ENCODE data around the gene RAD51D. TPM values are rescaled to one million over a fixed set of nuclear protein-coding genes. Genes with fewer than 3 reads are reported as not detected.
"Not testable (repeated sequence)": the region's sequence is repeated elsewhere in the genome, so short reads cannot be mapped to it uniquely, and the experiment has no call there.

The RAD51D gene
- total RNA-seq, 2 donors from 2014 or later, result 8.7 to 14.2 TPM

DNA sequence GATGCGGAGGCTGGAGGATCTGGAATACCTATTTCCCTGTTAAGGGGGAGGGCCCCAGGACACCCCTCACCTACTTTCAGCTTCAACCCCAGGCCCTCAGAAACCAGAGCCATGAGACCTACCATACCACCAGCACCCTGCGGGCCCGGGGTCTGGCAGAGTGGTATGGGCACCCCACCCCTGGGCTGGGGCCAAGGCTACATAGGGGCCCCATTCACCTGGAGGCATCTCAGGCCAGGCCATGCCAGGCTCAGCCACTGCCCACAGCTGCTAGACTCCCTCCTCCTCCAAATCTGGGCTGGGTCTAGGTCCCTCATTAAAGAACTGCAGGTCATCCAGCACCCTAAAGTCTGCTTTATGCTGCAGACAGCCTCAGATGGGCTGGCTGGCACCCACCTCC lies 10.7 kb upstream of the RAD51D start:
- peaks cover 3% of the 10 kb centered on the region for H3K4me1 Mint-ChIP-seq
- no peak for DNase-seq
- no peak overlapping the region for H3K27ac Mint-ChIP-seq
- H3K9me3 ChIP-seq (ENCODE audit: control insufficient read depth, low read length, poor library complexity, severe bottlenecking), result no peaks in the 10 kb centered on the region
- peaks cover 2% of the 10 kb centered on the region for H3K36me3 Mint-ChIP-seq (ENCODE audit: low read depth)
- no peaks in the 10 kb centered on the region for H3K27me3 Mint-ChIP-seq
- ATAC-seq, result no peak
- no peak overlapping the region for H3K4me3 Mint-ChIP-seq

DNA sequence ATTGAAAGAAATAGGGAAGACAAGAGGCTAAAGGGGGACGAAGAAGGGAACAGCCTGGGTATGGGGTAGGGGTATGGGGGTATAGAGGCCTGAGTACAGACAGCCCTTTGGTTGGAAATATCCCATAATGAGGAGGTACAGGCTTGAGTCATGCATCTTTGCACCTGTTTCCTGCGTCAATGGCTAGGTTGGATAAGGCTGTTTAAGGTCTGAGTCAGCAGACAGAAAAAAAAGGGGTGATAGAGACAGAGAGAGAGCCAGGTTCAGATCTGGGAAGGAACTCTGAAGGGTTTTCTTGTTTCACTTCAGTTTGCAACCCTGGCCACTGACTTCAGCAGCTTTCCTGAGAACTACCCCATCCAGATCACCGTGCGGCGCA lies 10.3 kb upstream of the RAD51D start:
- Mint-ChIP-seq H3K27me3 (no peaks in the 10 kb centered on the region), H3K4me1 (peaks cover 3% of the 10 kb centered on the region), H3K4me3 (no peak overlapping the region), H3K27ac (no peak overlapping the region), H3K36me3 (ENCODE audit: low read depth) (no peaks in the 10 kb centered on the region)
- DNase-seq, result no peak
- no peak for ATAC-seq
- no peaks in the 10 kb centered on the region for H3K9me3 ChIP-seq (ENCODE audit: control insufficient read depth, low read length, poor library complexity, severe bottlenecking)

DNA sequence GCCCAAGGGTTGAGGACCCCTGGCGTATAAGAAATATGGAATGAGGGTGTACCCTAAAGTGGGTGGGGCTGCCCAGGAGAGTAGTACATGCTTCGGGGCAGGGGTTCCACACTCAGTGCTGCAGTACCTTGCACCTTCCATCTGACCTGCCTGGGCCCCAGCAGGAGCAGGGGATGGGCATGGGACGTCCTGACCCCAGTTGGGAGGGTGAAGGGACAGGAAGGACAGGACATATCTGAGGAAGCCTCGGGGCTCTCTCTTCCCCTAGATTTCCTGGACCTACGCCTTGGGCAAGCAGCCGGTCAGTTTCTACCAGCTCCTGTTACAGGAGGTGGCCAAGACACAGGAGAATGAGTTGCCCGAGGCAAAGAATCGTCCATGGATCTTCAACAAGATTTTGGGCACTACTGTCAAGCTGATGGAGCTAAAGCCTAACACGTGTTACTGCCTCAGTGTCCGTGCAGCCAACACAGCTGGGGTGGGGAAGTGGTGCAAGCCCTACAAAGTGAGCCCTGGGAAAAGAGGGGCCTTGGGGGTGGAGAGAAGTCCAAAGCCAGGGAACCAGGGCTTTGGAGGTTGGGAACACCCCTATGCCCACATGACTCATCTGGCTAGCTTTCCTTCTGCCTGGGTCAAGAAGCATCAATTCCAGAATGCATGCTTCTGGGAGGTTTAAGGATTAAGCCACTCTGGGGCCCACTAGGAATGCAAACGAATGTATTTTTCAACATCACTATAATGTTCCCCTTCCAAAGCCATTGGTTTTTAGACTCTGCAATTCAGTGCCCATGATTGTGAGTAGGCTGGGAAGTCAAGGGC lies 9.7 kb upstream of the RAD51D start:
- H3K9me3 ChIP-seq (ENCODE audit: control insufficient read depth, low read length, poor library complexity, severe bottlenecking), result no peaks in the 10 kb centered on the region
- peaks cover 3% of the 10 kb centered on the region for H3K4me1 Mint-ChIP-seq
- no peaks in the 10 kb centered on the region for H3K27me3 Mint-ChIP-seq
- DNase-seq (no peak), ATAC-seq (no peak)
- H3K36me3 Mint-ChIP-seq (ENCODE audit: low read depth), result no peaks in the 10 kb centered on the region
- H3K4me3 Mint-ChIP-seq, result no peak overlapping the region
- no peak overlapping the region for H3K27ac Mint-ChIP-seq

DNA sequence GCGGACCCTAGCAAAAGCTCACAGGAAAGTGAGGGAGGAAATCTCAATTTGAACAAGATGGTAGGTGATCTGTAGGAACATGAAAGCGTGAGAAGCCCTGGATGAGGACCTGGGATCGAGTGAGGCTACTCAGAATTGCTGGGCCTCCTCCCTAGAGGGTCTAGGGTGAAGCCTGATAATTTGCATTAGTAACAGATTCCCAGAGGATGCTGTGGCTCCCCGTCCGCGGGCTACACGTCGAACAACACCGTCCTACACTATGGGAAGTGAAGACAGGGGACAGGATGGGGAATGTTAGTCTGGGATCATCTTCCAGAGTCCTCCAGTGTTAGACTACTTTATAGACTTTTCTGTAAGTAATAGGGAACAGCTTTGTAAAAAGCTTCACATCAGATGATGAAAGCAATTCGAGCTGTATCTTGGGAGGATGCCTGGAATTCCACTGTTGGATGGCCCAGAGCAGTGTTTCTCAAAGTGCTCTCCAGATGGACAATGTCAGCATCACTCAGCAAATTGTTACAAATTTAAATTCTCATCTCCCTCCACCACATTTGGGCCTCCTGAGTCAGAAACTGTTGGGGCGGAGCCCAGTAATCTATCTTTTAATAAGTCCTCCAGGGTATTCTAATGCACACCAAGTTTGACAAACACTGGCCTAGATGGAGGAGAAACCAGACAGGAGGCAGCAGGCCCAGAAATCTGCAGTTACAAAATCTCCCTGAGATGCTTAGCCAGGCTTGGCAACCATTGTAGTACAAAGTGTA lies 8.3 kb upstream of the RAD51D start:
- Mint-ChIP-seq H3K4me1 (peaks cover 3% of the 10 kb centered on the region), H3K27ac (no peak overlapping the region)
- DNase-seq, result no peak

DNA sequence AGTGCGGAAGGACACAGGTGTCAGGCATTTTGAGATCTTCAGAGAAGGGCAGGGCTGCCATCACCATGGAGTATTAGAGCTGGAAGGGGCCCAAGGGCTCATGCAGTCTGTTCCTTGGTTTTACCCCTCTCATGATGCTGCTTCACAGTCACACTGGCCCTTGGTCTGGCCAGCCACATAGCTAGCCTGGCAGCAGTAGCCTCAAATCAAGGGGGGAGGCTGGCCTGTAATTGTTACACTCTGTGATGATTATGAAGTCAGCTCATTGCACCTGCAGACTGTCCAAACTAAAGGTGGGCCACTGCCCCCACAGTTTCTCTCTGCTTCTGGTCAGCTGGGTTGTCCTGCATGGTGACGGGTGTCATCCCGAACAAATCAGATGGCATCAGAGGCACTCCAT lies 1.7 kb upstream of the RAD51D start, which contains the start of gene FNDC8:
FNDC8 (plus strand) TSS at position 301 of the 400 bp plus-strand sequence; CDS start at position 380, 79 bp downstream.
- Mint-ChIP-seq H3K27ac (no peak within 1 kb of the TSS), H3K36me3 (ENCODE audit: low read depth) (no peaks in the 10 kb centered on the region), H3K4me1 (peaks cover 19% of the 10 kb centered on the region), H3K4me3 (peak within 1 kb of the TSS; percentile 9), H3K27me3 (no peaks in the 10 kb centered on the region)
- no peaks in the 10 kb centered on the region for H3K9me3 ChIP-seq (ENCODE audit: control insufficient read depth, low read length, poor library complexity, severe bottlenecking)
- no peak for DNase-seq
- no peak for ATAC-seq

More for the DNA sequence above, 8.3 kb upstream of the RAD51D start:
- H3K9me3 ChIP-seq (ENCODE audit: control insufficient read depth, low read length, poor library complexity, severe bottlenecking), result no peaks in the 10 kb centered on the region
- Mint-ChIP-seq H3K36me3 (ENCODE audit: low read depth) (no peaks in the 10 kb centered on the region), H3K4me3 (no peak overlapping the region), H3K27me3 (no peaks in the 10 kb centered on the region)
- no peak for ATAC-seq

DNA sequence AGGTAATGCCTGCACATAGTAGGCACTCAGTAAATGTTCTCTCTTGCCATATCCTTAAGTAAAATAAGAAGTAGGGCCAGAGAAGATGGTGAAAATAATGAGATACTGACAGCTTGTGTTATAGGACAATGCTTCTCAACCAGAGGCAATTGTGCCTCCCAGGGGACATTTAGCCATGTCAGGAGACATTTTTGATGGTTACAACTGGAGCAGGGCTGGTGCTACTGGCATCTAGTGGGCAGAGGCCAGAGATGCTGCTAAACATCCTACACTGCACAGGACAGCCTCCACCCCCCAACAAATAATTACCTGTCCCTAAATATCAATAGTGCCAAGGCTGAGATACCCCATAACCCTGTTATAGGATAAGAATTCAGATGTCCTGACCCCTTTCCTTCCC lies 1.7 kb downstream of the RAD51D start:
- Mint-ChIP-seq H3K27ac (peak overlapping the region; percentile 86), H3K27me3 (no peaks in the 10 kb centered on the region), H3K36me3 (ENCODE audit: low read depth) (peaks cover under 1% of the 10 kb centered on the region), H3K4me1 (peaks cover 26% of the 10 kb centered on the region), H3K4me3 (peak overlapping the region; percentile 78)
- ATAC-seq (peak; percentile 35), DNase-seq (no peak)
- no peaks in the 10 kb centered on the region for H3K9me3 ChIP-seq (ENCODE audit: control insufficient read depth, low read length, poor library complexity, severe bottlenecking)

DNA sequence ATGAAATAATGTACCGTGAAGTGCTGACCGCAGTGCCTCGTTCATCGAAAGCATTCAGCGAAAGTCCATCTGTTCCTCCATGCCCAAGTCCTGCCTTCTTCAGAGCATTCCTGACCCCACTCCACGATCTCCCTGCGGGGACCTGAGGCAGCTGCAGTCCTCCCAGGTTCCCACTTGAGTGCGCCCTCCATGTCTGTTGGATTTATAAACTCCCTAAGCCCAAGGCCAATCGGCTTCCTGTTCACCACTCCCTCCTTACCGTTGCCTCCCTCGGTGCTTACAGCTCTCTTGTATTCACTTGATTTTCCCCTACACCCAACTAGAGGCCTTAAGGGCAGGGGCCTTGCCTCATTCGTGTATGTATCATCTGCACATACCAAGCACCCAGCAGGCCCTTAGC lies 2.8 kb downstream of the RAD51D start:
- no peaks in the 10 kb centered on the region for H3K9me3 ChIP-seq (ENCODE audit: control insufficient read depth, low read length, poor library complexity, severe bottlenecking)
- peaks cover 27% of the 10 kb centered on the region for H3K4me1 Mint-ChIP-seq
- H3K36me3 Mint-ChIP-seq (ENCODE audit: low read depth), result peaks cover 2% of the 10 kb centered on the region
- DNase-seq, result no peak
- no peak overlapping the region for H3K27ac Mint-ChIP-seq
- H3K27me3 Mint-ChIP-seq, result no peaks in the 10 kb centered on the region
- no peak overlapping the region for H3K4me3 Mint-ChIP-seq
- no peak for ATAC-seq

DNA sequence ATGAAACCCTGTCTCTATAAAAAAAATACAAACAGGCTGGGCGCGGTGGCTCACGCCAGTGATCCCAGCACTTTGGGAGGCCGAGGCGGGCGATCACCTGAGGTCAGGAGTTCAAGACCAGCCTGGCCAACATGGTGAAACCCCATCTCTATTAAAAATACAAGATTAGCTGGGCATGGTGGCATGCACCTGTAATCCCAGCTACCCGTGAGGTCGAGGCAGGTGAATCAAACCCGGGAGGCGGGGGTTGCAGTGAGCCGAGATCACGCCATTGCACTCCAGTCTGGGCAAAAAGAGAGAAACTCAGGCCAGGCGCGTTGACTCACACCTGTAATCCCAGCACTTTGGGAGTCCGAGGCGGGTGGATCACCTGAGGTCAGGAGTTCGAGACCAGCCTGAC lies 8.9 kb downstream of the RAD51D start:
- not testable (repeated sequence) for H3K9me3 ChIP-seq (ENCODE audit: control insufficient read depth, low read length, poor library complexity, severe bottlenecking); H3K4me3 Mint-ChIP-seq; DNase-seq; H3K27me3 Mint-ChIP-seq; ATAC-seq; H3K4me1 Mint-ChIP-seq
- peak overlapping the region; percentile 14 for H3K27ac Mint-ChIP-seq
- H3K36me3 Mint-ChIP-seq (ENCODE audit: low read depth), result peaks cover 11% of the 10 kb centered on the region

DNA sequence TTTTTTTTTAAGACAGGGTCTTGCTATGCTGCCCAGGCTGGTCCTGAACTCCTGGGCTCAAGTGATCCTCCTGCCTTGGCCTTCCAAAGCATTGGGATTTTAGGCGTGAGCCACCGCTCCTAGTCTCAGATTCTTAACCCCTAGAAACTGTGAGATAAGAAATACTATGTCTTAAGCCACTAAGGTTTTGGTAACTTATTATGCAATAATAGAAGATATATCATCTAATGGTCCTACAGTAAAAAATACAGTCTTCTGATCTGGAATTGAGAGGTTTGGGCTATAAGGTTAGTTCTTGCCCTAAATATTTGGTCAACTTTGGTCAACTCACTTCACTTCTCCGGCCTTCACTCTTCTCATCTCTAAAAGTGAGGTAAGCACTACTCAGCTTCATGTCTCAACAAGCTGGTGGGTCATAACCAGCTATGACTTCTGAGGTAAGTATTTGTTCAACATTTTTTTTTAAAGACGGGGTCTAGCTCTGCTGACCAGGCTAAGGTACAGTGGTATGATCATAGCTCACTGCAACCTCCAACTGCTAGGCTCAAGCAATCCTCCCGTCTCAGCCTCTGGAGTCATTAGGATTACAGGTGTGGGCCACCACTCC lies 14.7 kb downstream of the RAD51D start:
- peaks cover 6% of the 10 kb centered on the region for H3K4me1 Mint-ChIP-seq
- H3K36me3 Mint-ChIP-seq (ENCODE audit: low read depth), result peaks cover 16% of the 10 kb centered on the region
- H3K9me3 ChIP-seq (ENCODE audit: control insufficient read depth, low read length, poor library complexity, severe bottlenecking), result no peaks in the 10 kb centered on the region
- peak overlapping the region; percentile 59 for H3K27ac Mint-ChIP-seq
- ATAC-seq (no peak), DNase-seq (no peak)
- H3K4me3 Mint-ChIP-seq, result no peak overlapping the region
- H3K27me3 Mint-ChIP-seq, result no peaks in the 10 kb centered on the region

DNA sequence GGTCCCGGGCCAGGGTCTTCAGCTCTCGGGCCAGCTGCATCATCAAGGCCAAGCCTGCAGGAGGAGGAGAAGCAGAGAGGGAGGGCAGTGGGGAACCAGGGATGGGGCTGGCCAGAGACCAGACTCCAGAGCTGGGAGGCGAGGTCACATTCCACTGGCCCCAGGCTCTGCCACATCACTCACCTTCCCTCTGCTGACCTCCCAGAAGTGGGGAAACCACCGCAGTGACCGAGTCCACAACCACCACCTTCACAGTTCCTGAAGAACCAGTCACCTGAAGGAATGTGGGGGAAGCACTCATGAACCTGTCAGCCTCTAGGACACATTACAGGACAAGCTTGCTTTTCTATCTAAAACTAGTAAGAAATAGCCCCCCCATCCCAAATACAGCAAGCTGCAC lies 16.4 kb downstream of the RAD51D start:
- Mint-ChIP-seq H3K36me3 (ENCODE audit: low read depth) (peaks cover 20% of the 10 kb centered on the region), H3K27ac (no peak overlapping the region), H3K27me3 (no peaks in the 10 kb centered on the region), H3K4me3 (no peak overlapping the region), H3K4me1 (peaks cover 4% of the 10 kb centered on the region)
- DNase-seq (no peak), ATAC-seq (no peak)
- H3K9me3 ChIP-seq (ENCODE audit: control insufficient read depth, low read length, poor library complexity, severe bottlenecking), result no peaks in the 10 kb centered on the region

DNA sequence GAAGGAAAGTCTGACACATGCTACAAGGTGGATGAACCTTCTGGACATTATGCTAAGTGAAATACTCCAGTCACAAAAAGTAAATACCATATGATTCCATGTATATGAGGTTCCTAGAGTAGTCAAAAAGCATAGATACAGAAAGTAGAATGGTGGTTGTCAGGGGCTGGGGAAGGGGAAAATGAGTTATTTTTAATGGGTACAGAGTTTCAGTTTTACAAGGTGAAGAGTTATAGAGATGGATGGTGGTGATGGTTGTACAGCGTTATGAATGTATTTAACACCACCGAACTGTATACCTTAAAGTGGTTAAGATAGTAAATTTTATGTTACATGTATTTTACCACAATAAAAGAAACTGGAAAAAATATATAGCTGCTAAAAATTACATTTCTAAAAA lies 17.9 kb downstream of the RAD51D start:
- H3K36me3 Mint-ChIP-seq (ENCODE audit: low read depth), result peaks cover 17% of the 10 kb centered on the region
- H3K4me1 Mint-ChIP-seq, result peaks cover 2% of the 10 kb centered on the region
- no peak overlapping the region for H3K27ac Mint-ChIP-seq
- ATAC-seq, result no peak
- no peak overlapping the region for H3K4me3 Mint-ChIP-seq
- no peaks in the 10 kb centered on the region for H3K27me3 Mint-ChIP-seq
- no peaks in the 10 kb centered on the region for H3K9me3 ChIP-seq (ENCODE audit: control insufficient read depth, low read length, poor library complexity, severe bottlenecking)
- DNase-seq, result no peak

DNA sequence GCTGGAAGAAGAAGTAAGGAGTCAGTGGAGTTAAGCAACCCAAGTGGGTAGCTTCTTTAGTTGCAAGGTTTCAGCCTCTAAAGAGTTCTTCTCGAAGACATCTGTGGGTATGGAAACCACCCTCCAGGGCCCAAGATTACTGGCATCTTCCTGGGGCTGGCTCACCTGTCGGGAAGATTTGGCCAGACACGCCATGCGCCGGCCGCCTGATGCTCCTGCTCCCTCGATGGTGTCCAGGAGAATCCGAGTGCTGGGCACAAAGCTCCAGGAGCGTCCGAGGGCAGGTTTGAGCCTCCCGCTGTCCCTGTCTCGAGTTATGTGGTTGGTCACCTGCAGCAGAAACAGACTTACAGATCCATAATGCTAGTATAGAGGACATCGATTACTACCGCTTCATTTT lies 18.6 kb downstream of the RAD51D start:
- Mint-ChIP-seq H3K36me3 (ENCODE audit: low read depth) (peaks cover 13% of the 10 kb centered on the region), H3K27me3 (no peaks in the 10 kb centered on the region), H3K4me1 (peaks cover 6% of the 10 kb centered on the region), H3K27ac (no peak overlapping the region), H3K4me3 (no peak overlapping the region)
- ATAC-seq (no peak), DNase-seq (no peak)
- H3K9me3 ChIP-seq (ENCODE audit: control insufficient read depth, low read length, poor library complexity, severe bottlenecking), result no peaks in the 10 kb centered on the region

DNA sequence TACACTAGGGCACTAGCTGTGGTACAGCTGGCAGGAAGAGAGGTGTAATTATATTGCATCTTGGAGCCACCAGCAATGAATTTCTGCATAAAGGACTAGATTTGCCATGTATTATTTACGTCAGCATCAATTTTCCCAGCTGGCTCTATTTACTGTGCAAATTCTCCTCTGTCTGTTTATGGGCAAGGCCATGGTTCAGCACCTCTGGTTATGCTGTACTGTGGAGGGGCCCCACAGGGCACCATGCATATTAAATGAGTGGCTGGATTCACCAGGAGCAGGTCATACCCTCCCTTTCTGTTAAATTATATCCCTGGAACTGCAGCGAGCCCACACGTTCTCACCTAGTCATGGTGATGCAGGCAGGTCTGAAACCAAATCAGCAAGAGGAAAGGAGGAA lies 19.8 kb downstream of the RAD51D start:
- Mint-ChIP-seq H3K36me3 (ENCODE audit: low read depth) (peaks cover 12% of the 10 kb centered on the region), H3K27ac (no peak overlapping the region), H3K4me3 (no peak overlapping the region), H3K27me3 (no peaks in the 10 kb centered on the region), H3K4me1 (peaks cover 6% of the 10 kb centered on the region)
- H3K9me3 ChIP-seq (ENCODE audit: control insufficient read depth, low read length, poor library complexity, severe bottlenecking), result no peaks in the 10 kb centered on the region
- DNase-seq (no peak), ATAC-seq (no peak)
